Tibial artery (tissue), 4 donors: ENCODE measurements around the gene FOXB2.

Experiments used
- DNase-seq, 2 donors: peaks; one replicate each; pipeline ENCODE4 v3.0.0-alpha.2; 2019
- H3K27ac ChIP-seq, 2 donors: fragments of 200-600 bp; sonication (generic) in 1 of 2; 1 replicate in 1 of 2; 2 replicates in 1 of 2; pipeline ENCODE4 v1.5.1; 2018 to 2019; ENCODE audit warnings: mild to moderate bottlenecking in 1 of 2
- H3K27me3 ChIP-seq, 2 donors: fragments of 200-600 bp; sonication (generic) in 1 of 2; one replicate each; pipeline versions ENCODE4 v1.5.1 to v1.6.0; 2016 to 2019
- H3K36me3 ChIP-seq, 3 donors: fragments of 200-600 bp; sonication (generic) in 2 of 3; one replicate each; pipeline ENCODE4 v1.5.1; 2016 to 2019; ENCODE audit warnings: mild to moderate bottlenecking in 2 of 3
- H3K4me1 ChIP-seq, 4 donors: fragments of 200-600 bp; sonication (generic) in 2 of 4; 1 replicate in 3 of 4; 2 replicates in 1 of 4; pipeline ENCODE4 v1.5.1; 2016 to 2019
- H3K4me3 ChIP-seq, 2 donors: fragments of 200-600 bp; sonication (generic) in 1 of 2; 1 replicate in 1 of 2; 2 replicates in 1 of 2; pipeline ENCODE4 v1.5.1; 2018 to 2019; ENCODE audit warnings: mild to moderate bottlenecking in 2 of 2
- H3K9me3 ChIP-seq, 3 donors: fragments of 200-600 bp; sonication (generic) in 1 of 3; one replicate each; pipeline ENCODE4 v1.5.1; 2016 to 2019
- CTCF ChIP-seq, 2 experiments: fragments of 200-600 bp in 1 of 2; fragments of 450-650 bp in 1 of 2; IDR thresholded peaks; one replicate each; pipeline ENCODE4 v1.5.1; 2017 to 2019; ENCODE audit warnings: antibody characterized with exemption in 2 of 2, mild to moderate bottlenecking in 1 of 2, moderate library complexity in 1 of 2
- intact Hi-C: fragments of 100-400 bp; cut with DNase I; formaldehyde crosslinking; loops from one replicate; pipeline ENCODE4 v1.15.0; 2023; ENCODE audit warnings: low total_unique reads

The FOXB2 gene

GRCh38 chr9:77013206-77013931, 6.1 kb upstream of the FOXB2 start:
- Histone ChIP-seq H3K27me3 (peaks cover 17 to 98% of the 10 kb centered on the region in 2 donors), H3K4me3 (no peak overlapping the region), H3K36me3 (no peaks in the 10 kb centered on the region), H3K4me1 (peaks cover 0 to 53% (median 29%) of the 10 kb centered on the region in 4 donors), H3K27ac (no peak overlapping the region), H3K9me3 (no peaks in the 10 kb centered on the region)
- TF ChIP-seq CTCF (IDR thresholded peaks at IDR 0.05): no peak
- intact Hi-C loops: loop anchor here (10.0 kb wide), 1 partner anchor 569 kb away; no protein-coding TSS in a partner anchor
- no peak for DNase-seq

GRCh38 chr9:77013932-77014596, 5.4 kb upstream of the FOXB2 start:
- Histone ChIP-seq H3K36me3 (no peaks in the 10 kb centered on the region), H3K27me3 (peaks cover 17 to 98% of the 10 kb centered on the region in 2 donors), H3K9me3 (no peaks in the 10 kb centered on the region), H3K27ac (no peak overlapping the region), H3K4me3 (no peak overlapping the region), H3K4me1 (peaks cover 0 to 60% (median 35%) of the 10 kb centered on the region in 4 donors)
- DNase-seq: no peak
- intact Hi-C loops: loop anchor here (10.0 kb wide), 1 partner anchor 569 kb away; no protein-coding TSS in a partner anchor
- no peak for TF ChIP-seq CTCF (IDR thresholded peaks at IDR 0.05)

- Histone ChIP-seq H3K4me3 (no peak overlapping the region), H3K27me3 (peaks cover 20 to 100% of the 10 kb centered on the region in 2 donors), H3K4me1 (peaks cover 0 to 66% (median 42%) of the 10 kb centered on the region in 4 donors), H3K27ac (no peak overlapping the region), H3K36me3 (no peaks in the 10 kb centered on the region), H3K9me3 (no peaks in the 10 kb centered on the region)
- no peak for TF ChIP-seq CTCF (IDR thresholded peaks at IDR 0.05)
- intact Hi-C loops: loop anchor here (10.0 kb wide), 1 partner anchor 570 kb away; no protein-coding TSS in a partner anchor
- DNase-seq: no peak
Measured at GRCh38 chr9:77014597-77015263, 4.7 kb upstream of the FOXB2 start.

- peaks cover 20 to 100% of the 10 kb centered on the region in 2 donors for H3K27me3 ChIP-seq
- intact Hi-C loops: loop anchor here (10.0 kb wide), 1 partner anchor 571 kb away; no protein-coding TSS in a partner anchor
- no peaks in the 10 kb centered on the region for H3K9me3 ChIP-seq
- peaks cover 0 to 74% (median 50%) of the 10 kb centered on the region in 4 donors for H3K4me1 ChIP-seq
- no peak for TF ChIP-seq CTCF (IDR thresholded peaks at IDR 0.05)
- no peak overlapping the region for H3K27ac ChIP-seq
- no peak for DNase-seq
- H3K4me3 ChIP-seq: peak overlapping the region in 1 of 2 donors; percentile 8
- H3K36me3 ChIP-seq: no peaks in the 10 kb centered on the region
Measured at GRCh38 chr9:77015327-77016048, 4.0 kb upstream of the FOXB2 start.

- Histone ChIP-seq H3K4me1 (peaks cover 0 to 80% (median 54%) of the 10 kb centered on the region in 4 donors), H3K27me3 (peaks cover 17 to 100% of the 10 kb centered on the region in 2 donors), H3K4me3 (peak overlapping the region in 1 of 2 donors; percentile 8), H3K27ac (no peak overlapping the region), H3K36me3 (no peaks in the 10 kb centered on the region), H3K9me3 (no peaks in the 10 kb centered on the region)
- DNase-seq: no peak
- no peak for TF ChIP-seq CTCF (IDR thresholded peaks at IDR 0.05)
- intact Hi-C loops: loop anchor here (10.0 kb wide), 1 partner anchor 571 kb away; no protein-coding TSS in a partner anchor
Measured at GRCh38 chr9:77016121-77016525, 3.3 kb upstream of the FOXB2 start.
